Endothelial cell of umbilical vein (primary cell): ENCODE data around the gene AP3S2. TPM values are rescaled to one million over a fixed set of nuclear protein-coding genes. Genes with fewer than 3 reads are reported as not detected.
A peak's percentile ranks its signal among the peaks of the same experiment; 100 is the strongest.

Experiments used
- BruUV-seq: library from RNA; stranded (reverse); fragments of 400-500 nt; replicated peaks from 2 replicates; lab custom pipeline; 2021; lab: Mats Ljungman, UMichigan
- CTCF ChIA-PET: fragments of 300-600, 350-600 bp; sonication (Branson Sonifier 250); formaldehyde crosslinking; loops from one replicate; lab custom pipeline; 2021; ENCODE audit warnings: antibody characterized with exemption, inconsistent platforms; lab: Charles Lee
- POLR2A ChIA-PET: fragments of 300-600, 350-600 bp; sonication (Branson Sonifier 250); formaldehyde crosslinking; loops from one replicate; lab custom pipeline; 2021; ENCODE audit warnings: antibody characterized with exemption, inconsistent platforms; lab: Charles Lee
- DNase-seq: peaks from one replicate; pipeline ENCODE4 v3.0.0-alpha.2; 2011; ENCODE audit warnings: low read depth, low spot score
- FAIRE-seq: peaks from 2 replicates; lab custom pipeline; 2011; peaks lifted over from hg19 to GRCh38; lab: Jason Lieb, UNC
- H2AFZ ChIP-seq: 2 replicates; pipeline ENCODE4 v1.6.0; 2012; ENCODE audit warnings: low read depth, low read length, control low read depth, inconsistent platforms
- H3K27ac ChIP-seq: 2 replicates; pipeline ENCODE4 v1.5.1; 2011; ENCODE audit warnings: low read depth, mild to moderate bottlenecking, control low read depth, low read length, moderate library complexity; ENCODE audit not compliant: insufficient read depth
- H3K27me3 ChIP-seq, 2 experiments: 2 replicates each; pipeline versions ENCODE4 v1.6.0 to v1.6.1; 2011; ENCODE audit warnings: low read length in 2 of 2, mixed read lengths in 1 of 2; ENCODE audit not compliant: control insufficient read depth in 2 of 2, insufficient read depth in 2 of 2
- H3K36me3 ChIP-seq, 2 experiments: 2 replicates in 1 of 2; 3 replicates in 1 of 2; pipeline ENCODE4 v1.5.1; 2011; ENCODE audit warnings: low read length in 2 of 2, mild to moderate bottlenecking in 1 of 2, moderate library complexity in 1 of 2; ENCODE audit not compliant: control insufficient read depth in 2 of 2, insufficient read depth in 2 of 2; ENCODE audit errors: extremely low read depth in 1 of 2
- H3K4me1 ChIP-seq: 3 replicates; pipeline ENCODE4 v1.5.1; 2011; ENCODE audit warnings: mild to moderate bottlenecking, low read length; ENCODE audit not compliant: control insufficient read depth, insufficient read depth; ENCODE audit errors: extremely low read depth
- H3K4me2 ChIP-seq: 2 replicates; pipeline ENCODE4 v1.6.1; 2011; ENCODE audit warnings: low read length, control low read depth, mixed read lengths; ENCODE audit not compliant: insufficient read depth
- H3K4me3 ChIP-seq, 3 experiments: fragments of 200-600 bp in 1 of 3; sonication (generic), shearing (Covaris generic) in 1 of 3; replicated peaks in 1 of 3; 2 replicates each; pipeline ENCODE4 v1.5.1; 2011 to 2016; ENCODE audit warnings: control low read depth in 3 of 3, low read length in 3 of 3, mild to moderate bottlenecking in 2 of 3, inconsistent platforms in 1 of 3, low read depth in 1 of 3, moderate library complexity in 1 of 3; ENCODE audit not compliant: insufficient read depth in 1 of 3
- H3K79me2 ChIP-seq: 2 replicates; pipeline ENCODE4 v1.6.0; 2012; ENCODE audit warnings: low read length, inconsistent platforms; ENCODE audit not compliant: control insufficient read depth, insufficient read depth
- H3K9ac ChIP-seq: replicated peaks from 2 replicates; pipeline ENCODE3; 2011; ENCODE audit warnings: low read length, control low read depth; ENCODE audit not compliant: insufficient read depth; ENCODE audit errors: extremely low read depth
- H3K9me1 ChIP-seq: replicated peaks from 3 replicates; pipeline ENCODE4 v1.6.0; 2011; ENCODE audit warnings: mild to moderate bottlenecking, low read length; ENCODE audit not compliant: control insufficient read depth, insufficient read depth; ENCODE audit errors: extremely low read depth
- H3K9me3 ChIP-seq: replicated peaks from 2 replicates; pipeline ENCODE4 v1.5.1; 2012; ENCODE audit warnings: low read length, inconsistent platforms; ENCODE audit not compliant: control insufficient read depth, insufficient read depth
- H4K20me1 ChIP-seq: replicated peaks from 2 replicates; pipeline ENCODE3; 2011; ENCODE audit warnings: mild to moderate bottlenecking, low read length; ENCODE audit not compliant: control insufficient read depth, insufficient read depth; ENCODE audit errors: extremely low read depth
- EZH2 ChIP-seq: IDR thresholded peaks from 2 replicates; pipeline ENCODE4 v1.6.1; 2012; ENCODE audit warnings: borderline replicate concordance, low read depth, mild to moderate bottlenecking, moderate library complexity, low read length, inconsistent platforms; ENCODE audit not compliant: severe bottlenecking
- FOS ChIP-seq: IDR thresholded peaks from 2 replicates; pipeline ENCODE4 v1.6.1; 2011; ENCODE audit warnings: mild to moderate bottlenecking, low read length, moderate library complexity, borderline replicate concordance; ENCODE audit not compliant: insufficient read depth
- GATA2 ChIP-seq: IDR thresholded peaks from 2 replicates; pipeline ENCODE4 v1.7.0; 2011; ENCODE audit warnings: low read depth, mild to moderate bottlenecking, moderate library complexity, mixed read lengths, low read length; ENCODE audit not compliant: insufficient read length, insufficient read depth
- JUN ChIP-seq: IDR thresholded peaks from 2 replicates; pipeline ENCODE4 v1.6.1; 2011; ENCODE audit warnings: borderline replicate concordance, low read depth; ENCODE audit not compliant: insufficient read length, insufficient read depth
- POLR2AphosphoS5 ChIP-seq: IDR thresholded peaks from 2 replicates; pipeline ENCODE4 v1.6.1; 2012; ENCODE audit warnings: low read depth, mild to moderate bottlenecking, control low read depth, low read length, moderate library complexity; ENCODE audit not compliant: insufficient read depth
- dilution Hi-C: fragments of 300-500 bp; cut with MboI; formaldehyde crosslinking; loops from one replicate; pipeline ENCODE4 v1.15.0; 2019; ENCODE audit warnings: low sequenced_read_pairs; ENCODE audit not compliant: extremely low pct_ligation_motif_present
- intact Hi-C: fragments of 100-400 bp; cut with micrococcal nuclease; formaldehyde crosslinking; loops from one replicate; pipeline ENCODE4 v1.10.0; 2022
- polyA plus RNA-seq, 4 experiments: library from polyadenylated mRNA; depleted of rRNA in 3 of 4; stranded (reverse) in 3 of 4; unstranded in 1 of 4; fragments of >200 nt; gene quantifications; 2 replicates each; pipeline versions ENCODE4 v1.2.1 to v1.2.3, GENCODE V29; 2011 to 2012; ENCODE audit warnings: missing spikeins in 1 of 4
- total RNA-seq: library from RNA; stranded (reverse); gene quantifications from 2 replicates; pipeline ENCODE4 v1.2.3, GENCODE V29; 2021
- TF ChIP-seq, protein P1 (sequence below): IDR thresholded peaks from 2 replicates; pipeline ENCODE4 v1.6.1; 2011; ENCODE audit not compliant: insufficient read depth, insufficient read length

The AP3S2 gene
- total and polyA plus RNA-seq, 2 donors (not counting 3 experiments of a cell fraction or from before 2014, with no cell fraction given), result 14.6 to 31.1 TPM

DNA sequence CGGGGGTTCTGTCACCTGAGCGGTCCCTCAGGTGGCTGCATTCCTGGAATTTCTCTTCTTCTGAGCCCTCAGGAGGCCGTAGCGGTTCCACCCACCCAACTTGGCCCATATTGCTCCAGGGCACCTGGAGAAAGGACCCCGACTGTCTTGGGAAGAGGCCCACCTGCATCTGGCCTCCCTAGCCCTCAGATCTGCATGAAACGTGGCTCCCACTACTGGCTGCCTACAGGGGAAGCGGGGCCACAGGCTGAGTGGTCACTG is 69.3 kb downstream of the AP3S2 start:
- no peak overlapping the region for H2AFZ ChIP-seq
- no peaks in the 10 kb centered on the region for H4K20me1 ChIP-seq
- POLR2A ChIA-PET, result no interaction called here
- H3K79me2 ChIP-seq, result no peaks in the 10 kb centered on the region
- no TSS peak for BruUV-seq
- peaks cover 26% of the 10 kb centered on the region for H3K4me1 ChIP-seq
- H3K9me3 ChIP-seq, result no peaks in the 10 kb centered on the region
- no peak overlapping the region for H3K4me2 ChIP-seq
- CTCF ChIA-PET, result no interaction called here
- no peak overlapping the region for H3K9ac ChIP-seq
- no peaks in the 10 kb centered on the region for H3K36me3 ChIP-seq
- no peaks in the 10 kb centered on the region for H3K9me1 ChIP-seq
- intact Hi-C loops, result no loop called here
- no peak overlapping the region for H3K4me3 ChIP-seq
- dilution Hi-C loops, result no loop called here
- TF ChIP-seq, protein P1, sequence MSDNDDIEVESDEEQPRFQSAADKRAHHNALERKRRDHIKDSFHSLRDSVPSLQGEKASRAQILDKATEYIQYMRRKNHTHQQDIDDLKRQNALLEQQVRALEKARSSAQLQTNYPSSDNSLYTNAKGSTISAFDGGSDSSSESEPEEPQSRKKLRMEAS, result no peak
- TF ChIP-seq JUN (no peak), FOS (no peak), GATA2 (no peak), EZH2 (no peak), POLR2AphosphoS5 (no peak)
- no peak for DNase-seq
- FAIRE-seq, result no peak
- no peaks in the 10 kb centered on the region for H3K27me3 ChIP-seq
- H3K27ac ChIP-seq, result no peak overlapping the region

DNA sequence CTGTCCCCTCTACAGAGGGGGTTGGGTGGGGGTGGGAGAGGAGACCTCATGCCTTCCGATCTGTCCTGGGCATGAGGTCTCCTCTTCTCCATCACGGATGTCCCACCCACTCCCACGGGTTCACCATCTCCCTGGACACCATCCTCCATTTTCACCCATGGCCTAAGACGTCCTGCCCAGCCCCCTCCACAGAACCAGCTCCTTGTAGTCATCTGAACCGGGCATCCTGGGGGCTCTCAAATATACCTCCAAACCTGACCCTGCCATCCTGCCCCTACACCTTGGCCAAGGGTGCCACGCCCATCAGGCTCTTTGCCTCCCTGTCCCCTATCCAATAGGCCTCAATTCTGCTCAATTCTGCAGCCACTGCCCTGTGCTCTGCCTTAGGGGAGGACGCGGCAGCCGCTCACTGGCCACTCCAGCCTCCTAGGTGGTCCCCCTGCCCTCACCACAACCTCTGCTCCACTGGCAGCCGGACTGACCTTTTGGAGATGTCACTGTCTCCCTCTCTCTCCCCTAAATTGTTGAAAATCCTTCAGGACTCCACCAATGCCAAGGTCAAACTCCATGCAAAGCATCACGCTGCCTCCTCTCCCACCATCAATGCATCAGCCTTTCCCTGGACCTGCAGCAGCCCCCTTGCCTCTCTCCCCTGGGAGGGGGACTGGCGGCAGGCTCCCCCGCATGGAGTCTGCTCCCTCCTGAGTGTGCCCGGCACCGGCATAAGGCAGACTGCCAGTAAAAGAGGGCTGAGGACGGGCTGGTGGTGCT is 69.8 kb downstream of the AP3S2 start:
- intact Hi-C loops, result no loop called here
- CTCF ChIA-PET, result interaction anchor here (0.7 to 4.5 kb wide), 4 partner anchors 10 to 63 kb away, joined by 3 to 28 read pairs (median 6); no protein-coding TSS in a partner anchor

More for the DNA sequence above, 69.8 kb downstream of the AP3S2 start:
- H3K9ac ChIP-seq, result no peak overlapping the region
- no peak overlapping the region for H3K4me2 ChIP-seq
- DNase-seq, result no peak
- FAIRE-seq, result no peak
- no peaks in the 10 kb centered on the region for H3K9me1 ChIP-seq
- no peaks in the 10 kb centered on the region for H3K9me3 ChIP-seq
- H3K36me3 ChIP-seq, result no peaks in the 10 kb centered on the region
- TF ChIP-seq, protein P1, result no peak
- no peak overlapping the region for H3K4me3 ChIP-seq
- no TSS peak for BruUV-seq
- no peaks in the 10 kb centered on the region for H3K79me2 ChIP-seq
- POLR2A ChIA-PET, result no interaction called here
- peaks cover 26% of the 10 kb centered on the region for H3K4me1 ChIP-seq
- H2AFZ ChIP-seq, result peak overlapping the region; percentile 63
- dilution Hi-C loops, result no loop called here
- no peaks in the 10 kb centered on the region for H3K27me3 ChIP-seq
- H4K20me1 ChIP-seq, result no peaks in the 10 kb centered on the region
- no peak overlapping the region for H3K27ac ChIP-seq
